Erythroblast (primary cell): ENCODE measurements around the gene MPZ.

Experiments used
- GATA1 ChIP-seq: IDR thresholded peaks from 2 replicates; pipeline ENCODE4 v1.6.1; 2011; ENCODE audit warnings: low read depth, mild to moderate bottlenecking, control low read depth, low read length, moderate library complexity
- POLR2A ChIP-seq: IDR thresholded peaks from 2 replicates; pipeline ENCODE4 v1.6.1; 2011; ENCODE audit warnings: mild to moderate bottlenecking, low read length

GRCh38 chr1:161267321-161267720, 42.4 kb downstream of the MPZ start:
- no peak for TF ChIP-seq POLR2A
- TF ChIP-seq GATA1, result no peak
